Lower leg skin (tissue), 4 donors: ENCODE data around the gene STT3A. TPM values are rescaled to one million over a fixed set of nuclear protein-coding genes. Genes with fewer than 3 reads are reported as not detected.

Experiments used
- DNase-seq, 2 donors: peaks; one replicate each; pipeline ENCODE4 v3.0.0-alpha.2; 2019; ENCODE audit warnings: low spot score in 2 of 2
- H3K4me3 ChIP-seq: fragments of 200-600 bp; sonication (generic); 2 replicates; pipeline ENCODE4 v1.5.1; 2017; ENCODE audit warnings: mild to moderate bottlenecking, low read depth; ENCODE audit not compliant: poor library complexity, severe bottlenecking
- POLR2A ChIP-seq, 2 donors: fragments of 450-650 bp; IDR thresholded peaks; one replicate each; pipeline ENCODE4 v1.6.1; 2016 to 2017; ENCODE audit warnings: antibody characterized with exemption in 2 of 2, mild to moderate bottlenecking in 1 of 2, moderate library complexity in 1 of 2
- WGBS, 2 donors: methylation state at CpG; one replicate each; pipeline ENCODE4 v1.1.5; 2018; 5-methylcytosine and 5-hydroxymethylcytosine counted together
- intact Hi-C: fragments of 100-400 bp; cut with DNase I; formaldehyde crosslinking; loops from one replicate; pipeline ENCODE4 v1.15.0; 2023; ENCODE audit warnings: low total_unique reads
- total RNA-seq, 4 donors: library from RNA; depleted of rRNA; stranded (reverse); fragments of >200 nt; gene quantifications; one replicate each; pipeline ENCODE4 v1.1.0, GENCODE V29; 2016
- TF ChIP-seq, protein P1 (sequence below), 3 donors: fragments of 450-650 bp; IDR thresholded peaks; one replicate each; pipeline ENCODE4 v1.5.1; 2016; ENCODE audit warnings: antibody characterized with exemption in 3 of 3, mild to moderate bottlenecking in 3 of 3, moderate library complexity in 2 of 3

The STT3A gene
- total RNA-seq, 4 donors from 2014 or later, result 42.8 to 56.5 (median 50.4) TPM

- 91 to 94% methylated on average over 5 of the region's 5 CpGs for WGBS, 2 donors
- DNase-seq, result no peak
- H3K4me3 ChIP-seq, result no peak overlapping the region
- no peak for TF ChIP-seq POLR2A (IDR thresholded peaks at IDR 0.05)
- TF ChIP-seq, protein P1, sequence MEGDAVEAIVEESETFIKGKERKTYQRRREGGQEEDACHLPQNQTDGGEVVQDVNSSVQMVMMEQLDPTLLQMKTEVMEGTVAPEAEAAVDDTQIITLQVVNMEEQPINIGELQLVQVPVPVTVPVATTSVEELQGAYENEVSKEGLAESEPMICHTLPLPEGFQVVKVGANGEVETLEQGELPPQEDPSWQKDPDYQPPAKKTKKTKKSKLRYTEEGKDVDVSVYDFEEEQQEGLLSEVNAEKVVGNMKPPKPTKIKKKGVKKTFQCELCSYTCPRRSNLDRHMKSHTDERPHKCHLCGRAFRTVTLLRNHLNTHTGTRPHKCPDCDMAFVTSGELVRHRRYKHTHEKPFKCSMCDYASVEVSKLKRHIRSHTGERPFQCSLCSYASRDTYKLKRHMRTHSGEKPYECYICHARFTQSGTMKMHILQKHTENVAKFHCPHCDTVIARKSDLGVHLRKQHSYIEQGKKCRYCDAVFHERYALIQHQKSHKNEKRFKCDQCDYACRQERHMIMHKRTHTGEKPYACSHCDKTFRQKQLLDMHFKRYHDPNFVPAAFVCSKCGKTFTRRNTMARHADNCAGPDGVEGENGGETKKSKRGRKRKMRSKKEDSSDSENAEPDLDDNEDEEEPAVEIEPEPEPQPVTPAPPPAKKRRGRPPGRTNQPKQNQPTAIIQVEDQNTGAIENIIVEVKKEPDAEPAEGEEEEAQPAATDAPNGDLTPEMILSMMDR (IDR thresholded peaks at IDR 0.05), result no peak
- intact Hi-C loops, result no loop called here
Measured at GRCh38 chr11:125579811-125580210, 12.8 kb upstream of the STT3A start.

DNA sequence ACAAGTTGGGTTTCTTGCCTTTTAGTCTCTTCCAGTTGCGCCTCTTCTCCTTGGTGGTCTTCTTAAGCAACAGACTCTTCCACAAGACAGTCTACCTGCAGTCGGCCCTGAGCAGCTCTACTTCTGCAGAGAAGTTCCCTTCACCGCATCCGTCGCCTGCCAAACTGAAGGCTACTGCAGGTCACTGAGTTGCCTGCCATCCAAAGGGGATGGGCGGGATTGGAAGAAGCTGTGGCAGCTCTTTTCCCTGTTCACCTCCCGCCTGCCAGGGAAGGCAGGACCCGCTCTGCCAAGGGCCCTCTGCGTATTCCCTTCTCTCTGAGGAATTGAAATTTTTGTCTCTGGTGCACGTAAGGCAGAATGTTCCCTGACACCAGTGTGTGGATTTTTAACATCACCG lies 9.2 kb upstream of the STT3A start:
- no peak for DNase-seq
- TF ChIP-seq, protein P1 (IDR thresholded peaks at IDR 0.05), result no peak
- no peak for TF ChIP-seq POLR2A (IDR thresholded peaks at IDR 0.05)
- no peak overlapping the region for H3K4me3 ChIP-seq
- intact Hi-C loops, result no loop called here
- 93 to 95% methylated on average over 11 of the region's 11 CpGs for WGBS, 2 donors

DNA sequence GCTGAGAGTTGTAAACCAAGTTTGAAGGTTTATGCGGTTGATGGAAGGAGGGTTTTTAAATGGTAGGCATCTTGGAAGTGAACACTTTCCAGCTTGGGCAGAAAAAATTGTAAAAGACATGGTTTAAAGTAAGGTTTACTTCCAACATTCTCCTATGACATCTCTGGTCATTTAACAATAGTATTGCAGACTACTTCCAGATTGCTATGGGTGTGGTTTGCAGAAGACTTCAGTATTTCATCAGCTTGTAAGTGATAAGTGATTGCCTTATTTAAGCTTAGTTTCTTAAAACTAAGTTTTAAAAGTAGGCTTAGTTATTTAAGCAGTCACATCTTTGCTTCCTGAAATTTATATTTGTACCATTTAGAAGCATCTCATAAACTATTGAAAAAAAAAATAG lies 7.2 kb upstream of the STT3A start:
- intact Hi-C loops, result no loop called here
- WGBS, 2 donors, result 93 to 94% methylated on average over 1 of the region's 1 CpG
- no peak for TF ChIP-seq POLR2A (IDR thresholded peaks at IDR 0.05)
- TF ChIP-seq, protein P1 (IDR thresholded peaks at IDR 0.05), result no peak

DNA sequence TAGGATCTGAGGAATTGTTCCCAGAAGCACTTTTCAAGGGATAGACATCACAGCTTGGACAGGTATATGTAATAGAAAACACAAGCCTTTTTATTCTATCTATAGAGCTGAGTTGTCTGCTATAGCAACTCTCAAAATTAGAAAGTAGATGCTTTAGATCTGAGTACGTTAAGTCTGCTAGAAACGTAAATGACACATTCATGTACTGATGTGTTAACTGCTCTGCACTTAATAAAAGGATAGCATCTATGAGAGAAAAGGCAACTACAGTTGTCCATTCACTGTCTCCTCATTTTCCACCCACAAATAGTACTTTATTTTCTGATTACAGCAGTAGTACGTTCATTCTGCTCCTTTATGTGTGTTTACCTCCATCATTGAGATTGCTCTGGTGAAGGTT lies 6.0 kb upstream of the STT3A start:
- intact Hi-C loops, result no loop called here
- no peak for TF ChIP-seq POLR2A (IDR thresholded peaks at IDR 0.05)
- TF ChIP-seq, protein P1 (IDR thresholded peaks at IDR 0.05), result no peak
- no peak for DNase-seq
- WGBS, 2 donors, result 84 to 91% methylated on average over 3 of the region's 3 CpGs
- no peak overlapping the region for H3K4me3 ChIP-seq

More for the DNA sequence above, 7.2 kb upstream of the STT3A start:
- no peak for DNase-seq
- H3K4me3 ChIP-seq, result no peak overlapping the region

GRCh38 chr11:125587480-125587879 lies 5.2 kb upstream of the STT3A start:
- no peak for TF ChIP-seq POLR2A (IDR thresholded peaks at IDR 0.05)
- TF ChIP-seq, protein P1 (IDR thresholded peaks at IDR 0.05), result no peak
- 96% methylated on average over 1 of the region's 1 CpG for WGBS, 2 donors
- no peak overlapping the region for H3K4me3 ChIP-seq
- intact Hi-C loops, result no loop called here
- DNase-seq, result no peak

DNA sequence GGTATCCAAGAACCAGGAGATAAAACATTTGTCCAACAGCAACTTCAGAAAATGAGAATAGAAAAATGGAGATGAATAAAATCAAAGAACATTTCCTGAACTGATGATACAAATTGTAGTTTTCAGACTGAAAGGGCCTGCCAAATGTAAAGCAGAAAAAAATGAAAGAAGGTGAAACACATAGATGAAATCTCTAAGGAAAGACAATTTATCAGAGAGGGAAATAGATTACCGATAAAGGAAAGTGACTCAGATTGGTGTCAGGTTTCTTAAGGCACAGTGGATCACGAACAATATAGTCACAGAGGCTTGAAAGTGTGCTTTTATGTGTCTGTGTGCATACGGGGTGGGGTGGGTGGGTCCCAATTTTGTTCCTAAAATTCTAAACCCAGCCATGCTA lies 4.1 kb upstream of the STT3A start:
- no peak for DNase-seq
- intact Hi-C loops, result no loop called here
- H3K4me3 ChIP-seq, result no peak overlapping the region
- no peak for TF ChIP-seq POLR2A (IDR thresholded peaks at IDR 0.05)
- TF ChIP-seq, protein P1 (IDR thresholded peaks at IDR 0.05), result no peak
- WGBS, 2 donors, result 40 to 50% methylated on average over 3 of the region's 3 CpGs
